ENCODE results near the gene NAALADL2. TPM values are rescaled to one million over a fixed set of nuclear protein-coding genes. Genes with fewer than 3 reads are reported as not detected.
"Not testable (repeated sequence)": the region's sequence is repeated elsewhere in the genome, so short reads cannot be mapped to it uniquely, and the experiment has no call there.

Gene NAALADL2
- total RNA-seq, 1 donor from 2014 or later: 1.6 TPM

DNA sequence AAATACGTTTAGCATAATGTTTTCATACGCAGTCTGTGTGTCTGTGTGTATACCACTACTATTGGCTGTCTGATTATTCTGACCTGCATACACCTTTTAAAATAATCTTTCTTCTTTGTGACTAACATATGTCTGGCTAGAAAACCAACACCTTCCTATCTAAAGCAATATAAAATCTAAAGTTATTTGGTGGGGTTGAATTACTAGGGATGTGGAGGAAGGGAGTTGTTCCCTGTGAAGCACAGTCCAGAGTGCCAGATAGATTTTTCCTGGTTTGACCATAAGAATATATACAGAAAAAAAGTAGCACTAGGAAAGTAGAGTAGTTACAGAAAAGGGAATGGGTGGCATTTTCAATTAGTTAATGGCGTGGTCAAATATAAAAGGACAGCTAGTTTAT is 918.8 kb downstream of the NAALADL2 start:
- no peaks in the 10 kb centered on the region for H3K36me3 Mint-ChIP-seq (ENCODE audit: unreplicated experiment)
- no peaks in the 10 kb centered on the region for H3K4me1 Mint-ChIP-seq (ENCODE audit: low read depth, unreplicated experiment)
- no peaks in the 10 kb centered on the region for H3K27me3 Mint-ChIP-seq (ENCODE audit: unreplicated experiment)
- DNase-seq: no peak
- no peaks in the 10 kb centered on the region for H3K9me3 Mint-ChIP-seq (ENCODE audit: unreplicated experiment)
- H3K27ac Mint-ChIP-seq (ENCODE audit: unreplicated experiment): no peak overlapping the region
- TF ChIP-seq, protein P1, sequence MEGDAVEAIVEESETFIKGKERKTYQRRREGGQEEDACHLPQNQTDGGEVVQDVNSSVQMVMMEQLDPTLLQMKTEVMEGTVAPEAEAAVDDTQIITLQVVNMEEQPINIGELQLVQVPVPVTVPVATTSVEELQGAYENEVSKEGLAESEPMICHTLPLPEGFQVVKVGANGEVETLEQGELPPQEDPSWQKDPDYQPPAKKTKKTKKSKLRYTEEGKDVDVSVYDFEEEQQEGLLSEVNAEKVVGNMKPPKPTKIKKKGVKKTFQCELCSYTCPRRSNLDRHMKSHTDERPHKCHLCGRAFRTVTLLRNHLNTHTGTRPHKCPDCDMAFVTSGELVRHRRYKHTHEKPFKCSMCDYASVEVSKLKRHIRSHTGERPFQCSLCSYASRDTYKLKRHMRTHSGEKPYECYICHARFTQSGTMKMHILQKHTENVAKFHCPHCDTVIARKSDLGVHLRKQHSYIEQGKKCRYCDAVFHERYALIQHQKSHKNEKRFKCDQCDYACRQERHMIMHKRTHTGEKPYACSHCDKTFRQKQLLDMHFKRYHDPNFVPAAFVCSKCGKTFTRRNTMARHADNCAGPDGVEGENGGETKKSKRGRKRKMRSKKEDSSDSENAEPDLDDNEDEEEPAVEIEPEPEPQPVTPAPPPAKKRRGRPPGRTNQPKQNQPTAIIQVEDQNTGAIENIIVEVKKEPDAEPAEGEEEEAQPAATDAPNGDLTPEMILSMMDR (IDR thresholded peaks at IDR 0.05; ENCODE audit: partially characterized antibody, unreplicated experiment): no peak
- no peak overlapping the region for H3K4me3 Mint-ChIP-seq (ENCODE audit: unreplicated experiment)

DNA sequence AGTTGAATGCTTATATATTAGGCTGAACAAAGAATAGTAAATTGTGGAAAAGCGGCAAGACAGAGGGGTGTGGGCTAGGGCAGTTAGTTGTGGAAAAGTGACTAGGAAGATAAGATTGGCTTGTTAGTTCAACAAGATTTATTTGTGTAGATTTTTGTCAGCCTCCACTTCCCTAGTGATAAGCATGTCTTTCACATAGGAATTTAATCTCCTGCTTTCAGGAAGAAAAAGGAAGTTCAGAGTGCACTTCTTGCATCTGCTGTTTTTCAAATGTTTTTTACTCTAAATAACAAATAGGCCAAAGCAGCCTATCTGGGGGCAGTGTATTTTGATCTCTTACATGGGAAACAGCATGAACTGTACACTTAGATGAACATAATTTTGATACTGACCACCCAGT is 919.9 kb downstream of the NAALADL2 start:
- Mint-ChIP-seq H3K4me3 (ENCODE audit: unreplicated experiment) (no peak overlapping the region), H3K4me1 (ENCODE audit: low read depth, unreplicated experiment) (no peaks in the 10 kb centered on the region), H3K9me3 (ENCODE audit: unreplicated experiment) (no peaks in the 10 kb centered on the region), H3K27ac (ENCODE audit: unreplicated experiment) (no peak overlapping the region), H3K27me3 (ENCODE audit: unreplicated experiment) (no peaks in the 10 kb centered on the region), H3K36me3 (ENCODE audit: unreplicated experiment) (no peaks in the 10 kb centered on the region)
- DNase-seq: no peak
- TF ChIP-seq, protein P1 (IDR thresholded peaks at IDR 0.05; ENCODE audit: partially characterized antibody, unreplicated experiment): no peak

DNA sequence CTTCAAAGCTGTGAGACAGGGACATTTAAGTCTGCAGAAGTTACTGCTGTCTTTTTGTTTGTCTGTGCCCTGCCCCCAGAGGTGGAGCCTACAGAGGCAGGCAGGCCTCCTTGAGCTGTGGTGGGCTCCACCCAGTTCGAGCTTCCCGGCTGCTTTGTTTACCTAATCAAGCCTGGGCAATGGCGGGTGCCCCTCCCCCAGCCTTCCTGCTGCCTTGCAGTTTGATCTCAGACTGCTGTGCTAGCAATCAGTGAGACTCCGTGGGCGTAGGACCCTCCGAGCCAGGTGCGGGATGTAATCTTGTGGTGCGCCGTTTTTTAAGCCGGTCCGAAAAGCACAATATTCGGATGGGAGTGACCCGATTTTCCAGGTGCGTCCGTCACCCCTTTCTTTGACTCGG is 928.0 kb downstream of the NAALADL2 start:
- not testable (repeated sequence) for H3K27me3 Mint-ChIP-seq (ENCODE audit: unreplicated experiment); DNase-seq; H3K27ac Mint-ChIP-seq (ENCODE audit: unreplicated experiment); H3K4me3 Mint-ChIP-seq (ENCODE audit: unreplicated experiment); H3K4me1 Mint-ChIP-seq (ENCODE audit: low read depth, unreplicated experiment); H3K9me3 Mint-ChIP-seq (ENCODE audit: unreplicated experiment); H3K36me3 Mint-ChIP-seq (ENCODE audit: unreplicated experiment)

DNA sequence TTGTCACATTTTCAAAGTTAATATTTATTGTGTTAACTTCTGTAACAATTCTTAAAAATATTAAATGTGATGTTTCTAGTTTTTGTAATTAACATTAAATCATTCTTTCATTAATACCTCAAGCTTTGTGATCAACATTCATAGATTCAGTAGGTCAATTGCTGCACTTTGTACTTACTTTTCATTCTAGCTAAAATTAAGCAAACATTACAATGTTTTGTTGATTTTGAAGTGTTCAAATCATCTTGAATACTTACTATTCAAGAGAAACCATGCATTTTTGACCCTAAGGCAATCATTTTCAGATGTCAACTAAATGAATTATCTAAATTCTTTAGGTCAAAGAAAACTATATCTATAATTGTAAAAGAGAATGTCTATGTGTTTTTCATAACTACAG is 933.1 kb downstream of the NAALADL2 start:
- Mint-ChIP-seq H3K27ac (ENCODE audit: unreplicated experiment) (no peak overlapping the region), H3K27me3 (ENCODE audit: unreplicated experiment) (no peaks in the 10 kb centered on the region), H3K36me3 (ENCODE audit: unreplicated experiment) (no peaks in the 10 kb centered on the region), H3K4me1 (ENCODE audit: low read depth, unreplicated experiment) (peaks cover 3% of the 10 kb centered on the region), H3K9me3 (ENCODE audit: unreplicated experiment) (no peaks in the 10 kb centered on the region), H3K4me3 (ENCODE audit: unreplicated experiment) (no peak overlapping the region)
- TF ChIP-seq, protein P1 (IDR thresholded peaks at IDR 0.05; ENCODE audit: partially characterized antibody, unreplicated experiment): no peak
- no peak for DNase-seq

DNA sequence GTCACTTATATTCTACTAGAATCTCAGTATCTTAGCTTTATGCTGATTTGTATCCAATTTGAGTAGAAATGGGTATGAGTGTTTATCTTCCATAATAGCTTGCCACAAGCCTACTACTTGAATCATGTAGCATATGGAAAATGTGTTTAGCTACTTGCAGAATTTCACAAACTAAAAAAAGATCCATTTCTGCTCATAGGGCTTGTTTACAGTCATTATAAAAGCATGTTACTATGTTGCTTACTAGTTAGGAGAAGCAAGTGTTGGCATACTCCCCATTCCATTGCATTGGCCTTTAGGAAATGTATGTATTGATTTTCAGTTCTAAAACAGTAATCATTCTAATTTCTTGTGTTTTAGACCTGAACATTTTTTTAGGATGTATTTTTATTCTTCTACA is 939.2 kb downstream of the NAALADL2 start:
- DNase-seq: no peak
- TF ChIP-seq, protein P1 (IDR thresholded peaks at IDR 0.05; ENCODE audit: partially characterized antibody, unreplicated experiment): no peak
- H3K4me3 Mint-ChIP-seq (ENCODE audit: unreplicated experiment): no peak overlapping the region
- H3K9me3 Mint-ChIP-seq (ENCODE audit: unreplicated experiment): no peaks in the 10 kb centered on the region
- no peaks in the 10 kb centered on the region for H3K4me1 Mint-ChIP-seq (ENCODE audit: low read depth, unreplicated experiment)
- no peak overlapping the region for H3K27ac Mint-ChIP-seq (ENCODE audit: unreplicated experiment)
- H3K27me3 Mint-ChIP-seq (ENCODE audit: unreplicated experiment): no peaks in the 10 kb centered on the region
- no peaks in the 10 kb centered on the region for H3K36me3 Mint-ChIP-seq (ENCODE audit: unreplicated experiment)

DNA sequence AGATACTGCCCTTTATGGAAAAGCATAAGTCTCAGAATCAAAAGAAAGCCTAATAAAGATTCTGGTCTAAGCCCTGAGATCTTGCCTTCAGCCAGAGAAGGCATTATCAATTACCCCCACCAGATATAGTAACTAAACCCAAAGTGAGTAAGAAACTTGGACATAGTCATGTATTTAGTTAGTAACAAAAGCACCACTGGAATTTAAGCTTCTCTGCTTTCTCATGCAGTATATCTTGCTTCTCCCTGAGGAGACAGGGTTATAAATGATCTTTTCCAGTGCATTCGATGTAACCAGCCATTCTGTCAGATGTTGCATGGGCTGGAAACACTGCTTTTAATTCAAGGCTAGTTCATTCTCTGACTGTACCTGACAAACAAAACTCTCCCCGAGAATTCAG is 946.7 kb downstream of the NAALADL2 start:
- Mint-ChIP-seq H3K27ac (ENCODE audit: unreplicated experiment) (no peak overlapping the region), H3K36me3 (ENCODE audit: unreplicated experiment) (no peaks in the 10 kb centered on the region), H3K9me3 (ENCODE audit: unreplicated experiment) (peaks cover 3% of the 10 kb centered on the region), H3K4me1 (ENCODE audit: low read depth, unreplicated experiment) (peaks cover 25% of the 10 kb centered on the region), H3K4me3 (ENCODE audit: unreplicated experiment) (no peak overlapping the region), H3K27me3 (ENCODE audit: unreplicated experiment) (no peaks in the 10 kb centered on the region)
- TF ChIP-seq, protein P1 (IDR thresholded peaks at IDR 0.05; ENCODE audit: partially characterized antibody, unreplicated experiment): no peak
- DNase-seq: no peak

Measured in glutamatergic neuron (in vitro differentiated cells).